Nephron (organoid): ENCODE results near the gene CAMTA1.

Source experiments
- H3K27ac Mint-ChIP-seq, 3 experiments: 2 replicates each; pipeline ENCODE4 v1.8.0; 2020; ENCODE audit warnings: mixed read lengths in 3 of 3, mild to moderate bottlenecking in 2 of 3, moderate library complexity in 1 of 3
- H3K27me3 Mint-ChIP-seq: 2 replicates; pipeline ENCODE4 v1.8.0; 2021; ENCODE audit warnings: low read depth, mild to moderate bottlenecking, moderate library complexity, mixed read lengths
- H3K36me3 Mint-ChIP-seq: 2 replicates; pipeline ENCODE4 v1.8.0; 2020; ENCODE audit warnings: low read depth, mixed read lengths
- H3K4me1 Mint-ChIP-seq: 2 replicates; pipeline ENCODE4 v1.8.0; 2020; ENCODE audit warnings: mixed read lengths
- H3K4me3 Mint-ChIP-seq, 3 experiments: 2 replicates each; pipeline ENCODE4 v1.8.0; 2020; ENCODE audit warnings: mild to moderate bottlenecking in 3 of 3, mixed read lengths in 3 of 3, moderate library complexity in 2 of 3
- H3K9me3 Mint-ChIP-seq: 2 replicates; pipeline ENCODE4 v1.8.0; 2020; ENCODE audit warnings: mixed read lengths
- TF ChIP-seq, protein P1 (sequence below), 3 experiments: fragments of 200-600 bp; sonication (generic); IDR thresholded peaks; one replicate each; pipeline ENCODE4 v1.5.0; 2021; ENCODE audit warnings: antibody characterized with exemption in 3 of 3; ENCODE audit not compliant: unreplicated experiment in 3 of 3

CAMTA1 gene

DNA sequence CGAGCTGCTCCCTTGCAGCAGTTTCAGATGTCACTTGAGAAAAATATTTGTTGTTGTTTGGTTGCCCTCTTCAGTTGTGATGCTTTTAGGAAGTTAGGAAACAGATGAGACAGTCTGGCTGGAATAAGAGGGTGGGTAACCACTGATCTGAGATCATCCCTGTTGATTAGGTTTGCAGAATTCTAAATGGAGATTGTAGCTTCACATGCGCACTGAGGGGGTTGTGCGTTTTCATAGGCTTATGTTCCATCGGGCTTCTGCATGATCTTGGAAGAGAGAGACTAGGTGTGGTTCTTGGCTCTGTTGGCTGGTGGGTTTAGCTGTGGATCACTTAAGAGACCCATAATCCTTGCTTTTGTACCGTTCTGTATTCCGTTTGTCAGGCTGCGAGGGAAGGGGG lies 108.1 kb downstream of the CAMTA1 start:
- TF ChIP-seq, protein P1, sequence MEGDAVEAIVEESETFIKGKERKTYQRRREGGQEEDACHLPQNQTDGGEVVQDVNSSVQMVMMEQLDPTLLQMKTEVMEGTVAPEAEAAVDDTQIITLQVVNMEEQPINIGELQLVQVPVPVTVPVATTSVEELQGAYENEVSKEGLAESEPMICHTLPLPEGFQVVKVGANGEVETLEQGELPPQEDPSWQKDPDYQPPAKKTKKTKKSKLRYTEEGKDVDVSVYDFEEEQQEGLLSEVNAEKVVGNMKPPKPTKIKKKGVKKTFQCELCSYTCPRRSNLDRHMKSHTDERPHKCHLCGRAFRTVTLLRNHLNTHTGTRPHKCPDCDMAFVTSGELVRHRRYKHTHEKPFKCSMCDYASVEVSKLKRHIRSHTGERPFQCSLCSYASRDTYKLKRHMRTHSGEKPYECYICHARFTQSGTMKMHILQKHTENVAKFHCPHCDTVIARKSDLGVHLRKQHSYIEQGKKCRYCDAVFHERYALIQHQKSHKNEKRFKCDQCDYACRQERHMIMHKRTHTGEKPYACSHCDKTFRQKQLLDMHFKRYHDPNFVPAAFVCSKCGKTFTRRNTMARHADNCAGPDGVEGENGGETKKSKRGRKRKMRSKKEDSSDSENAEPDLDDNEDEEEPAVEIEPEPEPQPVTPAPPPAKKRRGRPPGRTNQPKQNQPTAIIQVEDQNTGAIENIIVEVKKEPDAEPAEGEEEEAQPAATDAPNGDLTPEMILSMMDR (IDR thresholded peaks at IDR 0.05; ENCODE audit: unreplicated experiment in 3 of 3): no peak
- Mint-ChIP-seq H3K27me3 (no peaks in the 10 kb centered on the region), H3K4me1 (no peaks in the 10 kb centered on the region), H3K4me3 (no peak overlapping the region), H3K36me3 (no peaks in the 10 kb centered on the region), H3K9me3 (no peaks in the 10 kb centered on the region), H3K27ac (no peak overlapping the region)

DNA sequence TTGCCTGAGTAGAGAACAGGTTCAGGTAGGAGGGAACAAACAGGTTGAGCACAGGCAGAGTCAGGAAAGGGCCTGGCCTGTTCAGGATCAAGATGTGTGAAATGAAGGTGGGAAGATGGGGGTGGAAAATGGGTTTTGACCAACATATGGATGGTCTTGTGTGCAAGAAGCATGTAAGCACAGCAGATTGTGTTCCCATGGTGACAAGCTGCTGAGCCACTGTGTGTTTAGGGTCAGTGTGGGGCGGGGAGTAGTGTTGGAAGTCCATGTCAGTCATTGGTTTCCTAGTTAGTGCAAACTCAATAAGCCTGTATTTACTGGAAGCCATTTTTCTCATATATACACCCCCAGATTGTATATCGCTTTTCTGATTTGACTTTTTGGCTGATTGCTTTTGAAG lies 111.9 kb downstream of the CAMTA1 start:
- Mint-ChIP-seq H3K9me3 (no peaks in the 10 kb centered on the region), H3K27me3 (no peaks in the 10 kb centered on the region), H3K27ac (no peak overlapping the region), H3K4me1 (no peaks in the 10 kb centered on the region), H3K36me3 (no peaks in the 10 kb centered on the region), H3K4me3 (no peak overlapping the region)
- TF ChIP-seq, protein P1 (IDR thresholded peaks at IDR 0.05; ENCODE audit: unreplicated experiment in 3 of 3): no peak

DNA sequence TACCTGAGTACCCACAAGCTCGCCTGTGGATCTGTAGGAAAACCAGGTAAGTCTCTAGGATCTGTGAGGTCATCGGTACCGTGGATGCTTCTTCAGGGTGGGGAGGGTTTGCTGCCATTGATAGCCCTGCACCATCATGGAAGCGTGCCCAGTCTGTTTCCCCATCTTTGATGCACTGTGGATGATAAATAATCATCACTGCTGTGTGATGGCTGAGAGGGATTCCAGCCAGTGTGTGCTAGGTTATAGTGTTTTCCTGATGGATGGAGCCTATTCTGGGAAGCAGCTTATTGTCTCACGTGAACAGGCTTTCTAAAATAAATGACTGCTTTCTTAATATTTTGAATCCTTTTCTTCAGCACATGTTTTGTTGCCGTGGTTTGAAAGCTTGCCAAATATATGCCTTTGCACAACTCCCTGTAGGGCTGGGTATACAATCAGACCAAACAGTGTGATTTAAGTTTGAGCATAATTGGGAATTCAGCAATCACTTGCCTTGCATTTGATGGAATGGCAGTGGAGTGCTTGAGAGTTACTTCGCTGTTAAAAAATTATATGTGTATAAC lies 113.8 kb downstream of the CAMTA1 start:
- TF ChIP-seq, protein P1 (IDR thresholded peaks at IDR 0.05; ENCODE audit: unreplicated experiment in 3 of 3): no peak
- no peaks in the 10 kb centered on the region for H3K36me3 Mint-ChIP-seq

DNA sequence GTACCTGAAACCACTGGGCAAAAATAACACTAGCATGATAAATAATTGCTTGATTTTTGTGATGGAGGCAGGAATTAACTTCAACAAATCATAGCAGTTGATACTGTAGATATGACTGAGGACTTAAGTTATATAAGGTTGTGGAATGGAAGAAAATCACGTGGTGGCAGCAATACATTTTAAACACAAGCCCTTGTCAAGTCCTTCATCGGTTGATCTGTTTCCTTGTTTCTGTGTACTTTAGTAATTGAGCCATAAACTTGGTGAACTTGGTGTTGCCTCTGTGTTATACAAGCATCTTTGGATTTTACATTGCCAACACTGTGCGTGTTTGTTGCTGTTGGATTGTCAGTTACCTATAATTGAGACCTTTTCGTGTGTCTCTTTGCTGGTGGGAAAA lies 114.4 kb downstream of the CAMTA1 start:
- peaks cover 5% of the 10 kb centered on the region for H3K4me1 Mint-ChIP-seq
- H3K27ac Mint-ChIP-seq: no peak overlapping the region
- H3K36me3 Mint-ChIP-seq: no peaks in the 10 kb centered on the region
- H3K9me3 Mint-ChIP-seq: no peaks in the 10 kb centered on the region
- H3K4me3 Mint-ChIP-seq: no peak overlapping the region
- TF ChIP-seq, protein P1 (IDR thresholded peaks at IDR 0.05; ENCODE audit: unreplicated experiment in 3 of 3): no peak
- no peaks in the 10 kb centered on the region for H3K27me3 Mint-ChIP-seq

More for the DNA sequence above, 113.8 kb downstream of the CAMTA1 start:
- Mint-ChIP-seq H3K27me3 (no peaks in the 10 kb centered on the region), H3K4me3 (no peak overlapping the region), H3K9me3 (no peaks in the 10 kb centered on the region), H3K4me1 (peaks cover 1% of the 10 kb centered on the region), H3K27ac (no peak overlapping the region)

DNA sequence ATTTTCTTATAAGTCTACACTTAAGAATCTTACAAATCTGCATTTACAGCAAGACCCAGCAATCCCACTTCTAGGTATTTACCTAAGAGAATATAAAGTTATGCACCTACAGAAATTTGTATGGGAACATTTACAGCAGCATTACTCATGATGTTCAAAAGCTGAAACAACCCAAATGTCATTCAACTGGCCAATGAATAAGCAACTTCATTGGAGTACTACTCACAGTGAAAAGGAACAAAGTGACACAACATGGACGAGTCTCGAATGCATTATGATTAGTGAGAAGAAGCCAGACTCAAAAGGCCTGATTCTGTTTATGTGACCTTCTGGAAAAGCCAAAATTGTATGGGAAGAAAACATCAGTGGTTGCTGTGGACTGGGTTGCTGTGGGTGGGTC lies 116.9 kb downstream of the CAMTA1 start:
- Mint-ChIP-seq H3K4me1 (peaks cover 23% of the 10 kb centered on the region), H3K9me3 (no peaks in the 10 kb centered on the region), H3K27me3 (no peaks in the 10 kb centered on the region), H3K36me3 (no peaks in the 10 kb centered on the region), H3K27ac (no peak overlapping the region), H3K4me3 (no peak overlapping the region)
- TF ChIP-seq, protein P1 (IDR thresholded peaks at IDR 0.05; ENCODE audit: unreplicated experiment in 3 of 3): no peak

DNA sequence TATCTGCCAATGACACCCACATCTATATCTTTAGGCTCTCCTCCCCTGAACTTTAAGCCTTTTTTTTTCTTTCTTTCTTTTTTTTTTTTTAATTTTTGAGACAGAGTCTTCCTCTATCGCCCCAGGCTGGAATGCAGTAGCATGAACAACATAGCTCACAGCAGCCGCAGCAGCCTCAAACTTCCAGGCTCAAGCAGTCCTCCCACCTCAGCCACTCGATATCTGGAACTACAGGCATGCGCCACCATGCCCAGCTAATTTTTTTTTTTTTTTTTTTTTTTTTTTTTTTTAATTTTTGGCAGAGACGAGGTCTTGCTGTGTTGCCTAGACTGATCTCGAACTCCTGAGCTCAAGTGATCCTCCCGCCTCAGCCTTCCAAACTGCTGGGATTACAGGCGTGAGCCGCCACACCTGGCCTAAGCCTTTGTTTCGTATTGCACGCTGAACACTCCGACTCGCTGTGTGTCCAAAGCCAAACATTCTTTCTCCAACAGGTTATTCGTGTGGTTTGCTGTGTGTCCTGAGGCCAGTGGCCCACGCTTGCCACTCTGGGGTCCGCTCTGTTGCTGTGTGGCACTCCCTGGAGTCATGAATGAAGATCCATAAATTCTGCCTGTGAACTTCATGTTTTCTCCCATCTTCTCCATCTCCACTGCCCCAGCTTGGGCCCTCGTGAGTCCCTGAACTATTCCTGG lies 119.4 kb downstream of the CAMTA1 start:
- Mint-ChIP-seq H3K36me3 (no peaks in the 10 kb centered on the region), H3K27me3 (no peaks in the 10 kb centered on the region), H3K4me1 (peaks cover 34% of the 10 kb centered on the region), H3K27ac (no peak overlapping the region), H3K4me3 (no peak overlapping the region), H3K9me3 (no peaks in the 10 kb centered on the region)
- TF ChIP-seq, protein P1 (IDR thresholded peaks at IDR 0.05; ENCODE audit: unreplicated experiment in 3 of 3): no peak
